Endothelial cell of umbilical vein (primary cell): ENCODE measurements around the gene TGIF1. TPM values are rescaled to one million over a fixed set of nuclear protein-coding genes. Genes with fewer than 3 reads are reported as not detected.

Experiments
- BruUV-seq: library from RNA; stranded (reverse); fragments of 400-500 nt; replicated peaks from 2 replicates; lab custom pipeline; 2021; lab: Mats Ljungman, UMichigan
- CTCF ChIA-PET: fragments of 300-600, 350-600 bp; sonication (Branson Sonifier 250); formaldehyde crosslinking; loops from one replicate; lab custom pipeline; 2021; ENCODE audit warnings: antibody characterized with exemption, inconsistent platforms; lab: Charles Lee
- POLR2A ChIA-PET: fragments of 300-600, 350-600 bp; sonication (Branson Sonifier 250); formaldehyde crosslinking; loops from one replicate; lab custom pipeline; 2021; ENCODE audit warnings: antibody characterized with exemption, inconsistent platforms; lab: Charles Lee
- DNase-seq: peaks from one replicate; pipeline ENCODE4 v3.0.0-alpha.2; 2011; ENCODE audit warnings: low read depth, low spot score
- FAIRE-seq: peaks from 2 replicates; lab custom pipeline; 2011; peaks lifted over from hg19 to GRCh38; lab: Jason Lieb, UNC
- H2AFZ ChIP-seq: 2 replicates; pipeline ENCODE4 v1.6.0; 2012; ENCODE audit warnings: low read depth, low read length, control low read depth, inconsistent platforms
- H3K27ac ChIP-seq: 2 replicates; pipeline ENCODE4 v1.5.1; 2011; ENCODE audit warnings: low read depth, mild to moderate bottlenecking, control low read depth, low read length, moderate library complexity; ENCODE audit not compliant: insufficient read depth
- H3K27me3 ChIP-seq, 2 experiments: 2 replicates each; pipeline versions ENCODE4 v1.6.0 to v1.6.1; 2011; ENCODE audit warnings: low read length in 2 of 2, mixed read lengths in 1 of 2; ENCODE audit not compliant: control insufficient read depth in 2 of 2, insufficient read depth in 2 of 2
- H3K36me3 ChIP-seq, 2 experiments: 2 replicates in 1 of 2; 3 replicates in 1 of 2; pipeline ENCODE4 v1.5.1; 2011; ENCODE audit warnings: low read length in 2 of 2, mild to moderate bottlenecking in 1 of 2, moderate library complexity in 1 of 2; ENCODE audit not compliant: control insufficient read depth in 2 of 2, insufficient read depth in 2 of 2; ENCODE audit errors: extremely low read depth in 1 of 2
- H3K4me1 ChIP-seq: 3 replicates; pipeline ENCODE4 v1.5.1; 2011; ENCODE audit warnings: mild to moderate bottlenecking, low read length; ENCODE audit not compliant: control insufficient read depth, insufficient read depth; ENCODE audit errors: extremely low read depth
- H3K4me2 ChIP-seq: 2 replicates; pipeline ENCODE4 v1.6.1; 2011; ENCODE audit warnings: low read length, control low read depth, mixed read lengths; ENCODE audit not compliant: insufficient read depth
- H3K4me3 ChIP-seq, 3 experiments: fragments of 200-600 bp in 1 of 3; sonication (generic), shearing (Covaris generic) in 1 of 3; replicated peaks in 1 of 3; 2 replicates each; pipeline ENCODE4 v1.5.1; 2011 to 2016; ENCODE audit warnings: control low read depth in 3 of 3, low read length in 3 of 3, mild to moderate bottlenecking in 2 of 3, inconsistent platforms in 1 of 3, low read depth in 1 of 3, moderate library complexity in 1 of 3; ENCODE audit not compliant: insufficient read depth in 1 of 3
- H3K79me2 ChIP-seq: 2 replicates; pipeline ENCODE4 v1.6.0; 2012; ENCODE audit warnings: low read length, inconsistent platforms; ENCODE audit not compliant: control insufficient read depth, insufficient read depth
- H3K9ac ChIP-seq: replicated peaks from 2 replicates; pipeline ENCODE3; 2011; ENCODE audit warnings: low read length, control low read depth; ENCODE audit not compliant: insufficient read depth; ENCODE audit errors: extremely low read depth
- H3K9me1 ChIP-seq: replicated peaks from 3 replicates; pipeline ENCODE4 v1.6.0; 2011; ENCODE audit warnings: mild to moderate bottlenecking, low read length; ENCODE audit not compliant: control insufficient read depth, insufficient read depth; ENCODE audit errors: extremely low read depth
- H3K9me3 ChIP-seq: replicated peaks from 2 replicates; pipeline ENCODE4 v1.5.1; 2012; ENCODE audit warnings: low read length, inconsistent platforms; ENCODE audit not compliant: control insufficient read depth, insufficient read depth
- H4K20me1 ChIP-seq: replicated peaks from 2 replicates; pipeline ENCODE3; 2011; ENCODE audit warnings: mild to moderate bottlenecking, low read length; ENCODE audit not compliant: control insufficient read depth, insufficient read depth; ENCODE audit errors: extremely low read depth
- CTCF ChIP-seq, 2 donors: IDR thresholded peaks; 1 replicate in 1 of 2; 2 replicates in 1 of 2; pipeline ENCODE4 v1.5.1; 2011; ENCODE audit warnings: low read length in 2 of 2, mild to moderate bottlenecking in 2 of 2, moderate library complexity in 2 of 2, control low read depth in 1 of 2, inconsistent platforms in 1 of 2, low read depth in 1 of 2; ENCODE audit not compliant: insufficient read depth in 1 of 2; ENCODE audit errors: extremely low read depth in 1 of 2
- EZH2 ChIP-seq: IDR thresholded peaks from 2 replicates; pipeline ENCODE4 v1.6.1; 2012; ENCODE audit warnings: borderline replicate concordance, low read depth, mild to moderate bottlenecking, moderate library complexity, low read length, inconsistent platforms; ENCODE audit not compliant: severe bottlenecking
- FOS ChIP-seq: IDR thresholded peaks from 2 replicates; pipeline ENCODE4 v1.6.1; 2011; ENCODE audit warnings: mild to moderate bottlenecking, low read length, moderate library complexity, borderline replicate concordance; ENCODE audit not compliant: insufficient read depth
- GATA2 ChIP-seq: IDR thresholded peaks from 2 replicates; pipeline ENCODE4 v1.7.0; 2011; ENCODE audit warnings: low read depth, mild to moderate bottlenecking, moderate library complexity, mixed read lengths, low read length; ENCODE audit not compliant: insufficient read length, insufficient read depth
- JUN ChIP-seq: IDR thresholded peaks from 2 replicates; pipeline ENCODE4 v1.6.1; 2011; ENCODE audit warnings: borderline replicate concordance, low read depth; ENCODE audit not compliant: insufficient read length, insufficient read depth
- MAX ChIP-seq: IDR thresholded peaks from 2 replicates; pipeline ENCODE4 v1.6.1; 2011; ENCODE audit not compliant: insufficient read depth, insufficient read length
- MYC ChIP-seq: IDR thresholded peaks from one replicate; pipeline ENCODE4 v1.6.1; 2011; ENCODE audit warnings: mild to moderate bottlenecking, low read depth, low read length
- POLR2A ChIP-seq: IDR thresholded peaks from 2 replicates; pipeline ENCODE4 v1.6.1; 2012; ENCODE audit warnings: low read depth, mild to moderate bottlenecking, control low read depth, low read length
- POLR2AphosphoS5 ChIP-seq: IDR thresholded peaks from 2 replicates; pipeline ENCODE4 v1.6.1; 2012; ENCODE audit warnings: low read depth, mild to moderate bottlenecking, control low read depth, low read length, moderate library complexity; ENCODE audit not compliant: insufficient read depth
- dilution Hi-C: fragments of 300-500 bp; cut with MboI; formaldehyde crosslinking; loops from one replicate; pipeline ENCODE4 v1.15.0; 2019; ENCODE audit warnings: low sequenced_read_pairs; ENCODE audit not compliant: extremely low pct_ligation_motif_present
- intact Hi-C: fragments of 100-400 bp; cut with micrococcal nuclease; formaldehyde crosslinking; loops from one replicate; pipeline ENCODE4 v1.10.0; 2022
- polyA plus RNA-seq, 4 experiments: library from polyadenylated mRNA; depleted of rRNA in 3 of 4; stranded (reverse) in 3 of 4; unstranded in 1 of 4; fragments of >200 nt; gene quantifications; 2 replicates each; pipeline versions ENCODE4 v1.2.1 to v1.2.3, GENCODE V29; 2011 to 2012; ENCODE audit warnings: missing spikeins in 1 of 4
- total RNA-seq: library from RNA; stranded (reverse); gene quantifications from 2 replicates; pipeline ENCODE4 v1.2.3, GENCODE V29; 2021

The TGIF1 gene
- total and polyA plus RNA-seq, 2 donors (not counting 3 experiments of a cell fraction or from before 2014, with no cell fraction given): 75.6 to 96.6 TPM

GRCh38 chr18:3400567-3401296, 49.2 kb upstream of the TGIF1 start:
- CTCF ChIA-PET: interaction anchor here (0.6 kb wide), 1 partner anchor 10 kb away, joined by 3 read pairs; no protein-coding TSS in a partner anchor

More at GRCh38 chr18:3400567-3401296, 49.2 kb upstream of the TGIF1 start:
- H3K4me1 ChIP-seq: no peaks in the 10 kb centered on the region
- H3K9ac ChIP-seq: no peak overlapping the region
- intact Hi-C loops (no loop called here), dilution Hi-C loops (no loop called here)
- H3K27me3 ChIP-seq: peaks cover 2 to 3% of the 10 kb centered on the region in 2 experiments
- no peaks in the 10 kb centered on the region for H3K9me1 ChIP-seq
- no peak for FAIRE-seq
- H3K9me3 ChIP-seq: no peaks in the 10 kb centered on the region
- no peaks in the 10 kb centered on the region for H3K79me2 ChIP-seq
- H3K4me2 ChIP-seq: no peak overlapping the region
- no peak overlapping the region for H2AFZ ChIP-seq
- no peaks in the 10 kb centered on the region for H4K20me1 ChIP-seq
- POLR2A ChIA-PET: no interaction called here
- no peaks in the 10 kb centered on the region for H3K36me3 ChIP-seq
- H3K27ac ChIP-seq: no peak overlapping the region
- no peak for TF ChIP-seq GATA2
- no peak for TF ChIP-seq EZH2
- no peak for TF ChIP-seq POLR2A
- TF ChIP-seq FOS: no peak
- no peak for TF ChIP-seq MAX
- TF ChIP-seq CTCF (IDR thresholded peaks at IDR 0.05; ENCODE audit: extremely low read depth in 1 of 2, insufficient read depth in 1 of 2, low read depth in 1 of 2, low read length in 2 of 2): no peak
- no peak for TF ChIP-seq MYC
- TF ChIP-seq POLR2AphosphoS5: no peak
- TF ChIP-seq JUN: no peak
- DNase-seq: no peak
- BruUV-seq: no TSS peak
- no peak overlapping the region for H3K4me3 ChIP-seq
